Measurements from ENCODE around the gene RAB3B. TPM values are rescaled to one million over a fixed set of nuclear protein-coding genes. Genes with fewer than 3 reads are reported as not detected.

Gene RAB3B
- total and polyA plus RNA-seq, 2 of the 4 experiments (the other 2 are of a cell fraction): 33.6 to 78.5 TPM

- H3K79me1 ChIP-seq (ENCODE audit: low read depth in 1 of 2, low read length in 2 of 2): peaks cover 38 to 78% of the 10 kb centered on the region in 2 experiments
- POLR2A ChIA-PET (ENCODE audit: unreplicated experiment): no interaction called here
- DNase-seq: no peak
- TF ChIP-seq FOS (IDR thresholded peaks at IDR 0.05; ENCODE audit: low read depth, low read length) (no peak), SMC3 (IDR thresholded peaks at IDR 0.05; ENCODE audit: low read depth, low read length) (no peak), CHD1 (IDR thresholded peaks at IDR 0.05; ENCODE audit: low read depth, low read length) (no peak), USF2 (IDR thresholded peaks at IDR 0.05; ENCODE audit: low read depth, low read length) (no peak), RFX5 (IDR thresholded peaks at IDR 0.05; ENCODE audit: low read depth, low read length) (no peak), MXI1 (IDR thresholded peaks at IDR 0.05; ENCODE audit: borderline replicate concordance, low read depth, low read length) (no peak), BHLHE40 (IDR thresholded peaks at IDR 0.05; ENCODE audit: low read depth, low read length) (no peak), RAD21 (IDR thresholded peaks at IDR 0.05; ENCODE audit: low read length) (no peak), MAFK (IDR thresholded peaks at IDR 0.05; ENCODE audit: low read depth, low read length) (no peak), MAZ (IDR thresholded peaks at IDR 0.05; ENCODE audit: borderline replicate concordance, low read depth, low read length) (no peak), ELK1 (IDR thresholded peaks at IDR 0.05; ENCODE audit: borderline replicate concordance, low read depth, low read length) (no peak), CEBPB (IDR thresholded peaks at IDR 0.05; ENCODE audit: low read depth, low read length) (no peak), CTCF (conservative IDR thresholded peaks at IDR 0.05; ENCODE audit: low read depth, low read length) (no peak), POLR2A (IDR thresholded peaks at IDR 0.05; ENCODE audit: low read depth, low read length) (no peak), RCOR1 (IDR thresholded peaks at IDR 0.05; ENCODE audit: insufficient replicate concordance, low read length) (no peak)
Observed at GRCh38 chr1:51976846-51977602, 13.5 kb downstream of the RAB3B start.

More at GRCh38 chr1:51976846-51977602, 13.5 kb downstream of the RAB3B start:
- Histone ChIP-seq H2AK9ac (replicated peaks; ENCODE audit: low read depth, low read length, poor library complexity) (no peak overlapping the region), H3K9me3 (ENCODE audit: control insufficient read depth, insufficient read depth, low read length) (no peaks in the 10 kb centered on the region), H4K5ac (ENCODE audit: low read depth, low read length) (no peak overlapping the region), H3K18ac (ENCODE audit: low read depth, low read length) (no peak overlapping the region), H2BK15ac (ENCODE audit: low read depth, low read length) (no peak overlapping the region), H3K23ac (ENCODE audit: low read depth, low read length) (no peak overlapping the region), H2BK20ac (ENCODE audit: low read depth, low read length) (no peak overlapping the region), H2BK5ac (ENCODE audit: low read depth, low read length, poor library complexity, severe bottlenecking) (no peak overlapping the region), H3K36me3 (ENCODE audit: control insufficient read depth, insufficient read depth, low read length) (peaks cover 19% of the 10 kb centered on the region), H3K4ac (ENCODE audit: low read depth, low read length) (no peak overlapping the region; the same call in 1 of the 2 replicates), H3K4me2 (ENCODE audit: low read depth, low read length) (no peak overlapping the region), H4K20me1 (ENCODE audit: insufficient read depth, low read length) (peaks cover 5% of the 10 kb centered on the region; the same call in 1 of the 2 replicates), H2AK5ac (ENCODE audit: low read depth, low read length) (no peak overlapping the region), H3K14ac (replicated peaks; ENCODE audit: low read depth, low read length) (0 out of 2 replicates have a peak overlapping the region, but pooled peaks have one; percentile 3), H3K27ac (ENCODE audit: insufficient read depth, low read length) (no peak overlapping the region), H4K8ac (ENCODE audit: low read depth in 2 of 2, low read length in 2 of 2) (no peak overlapping the region; a peak in 1 of 4 replicates), H3K4me1 (ENCODE audit: control insufficient read depth, insufficient read depth, low read length) (peaks cover 10% of the 10 kb centered on the region), H4K91ac (ENCODE audit: insufficient read depth, low read depth, low read length) (no peak overlapping the region), H3K56ac (ENCODE audit: extremely low read depth, insufficient read depth, low read length) (no peak overlapping the region), H3K9ac (ENCODE audit: low read depth, low read length) (no peak overlapping the region), H2BK120ac (ENCODE audit: low read depth, low read length) (no peak overlapping the region), H3K9me1 (ENCODE audit: insufficient read depth, low read length) (peaks cover 29% of the 10 kb centered on the region), H3K4me3 (ENCODE audit: insufficient read depth, low read depth, low read length) (no peak overlapping the region), H2AFZ (replicated peaks; ENCODE audit: low read length, poor library complexity) (no peak overlapping the region), H3K27me3 (ENCODE audit: control insufficient read depth, insufficient read depth, low read length) (no peaks in the 10 kb centered on the region)
- dilution Hi-C loops (cut with HindIII; ENCODE audit: low sequenced_read_pairs, unreplicated experiment): no loop called here
- no TSS peak for BruUV-seq (replicated peaks)
- in situ Hi-C loops (cut with MboI; ENCODE audit: low sequenced_read_pairs): no loop called here
- ATAC-seq (ENCODE audit: low read depth): no peak
- WGBS, 2 experiments (ENCODE audit: extremely low coverage in 2 of 2, insufficient read length in 1 of 2): 100% methylated on average over 6 of the region's 12 CpGs; no CpG with 5 or more reads in 1 of the 2 experiments
- CTCF ChIA-PET: no interaction called here
- intact Hi-C loops (cut with micrococcal nuclease): no loop called here

Measured in IMR-90 (cell line).